NCI-H345 treated with DMSO at 0.1 percent for 48 hours (cell line): ENCODE data around the gene CLCNKA.
"Not testable (repeated sequence)": the region's sequence is repeated elsewhere in the genome, so short reads cannot be mapped to it uniquely, and the experiment has no call there.

Experiments used
- DNase-seq: peaks from one replicate; lab custom pipeline; 2025; ENCODE audit not compliant: unreplicated experiment; lab: John Stamatoyannopoulos, UW

The CLCNKA gene

GRCh38 chr1:16021681-16022080 lies at the start of gene CLCNKA:
Gene CLCNKA, plus strand, starts transcription at chr1:16022036. Its CDS starts 584 bp downstream, at chr1:16022620.
- no peak for DNase-seq

DNA sequence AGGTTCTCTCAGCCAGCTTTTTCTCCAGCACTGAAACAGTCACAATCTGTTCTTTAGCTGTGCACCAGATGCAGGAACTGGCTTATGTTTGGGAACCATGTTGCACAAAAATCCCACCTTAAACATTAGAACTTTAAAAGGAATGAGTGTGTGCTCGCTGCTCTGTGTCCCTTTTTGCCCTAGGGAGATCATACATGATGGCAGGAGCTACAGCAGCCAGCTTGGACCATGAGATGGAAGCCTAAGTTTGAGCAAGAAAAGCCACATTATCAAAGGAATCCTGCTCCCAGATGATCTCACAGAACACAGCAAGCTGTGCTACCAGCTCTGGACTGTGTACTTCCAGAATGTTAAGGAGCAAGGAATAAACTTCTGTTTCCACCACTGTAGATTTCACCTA lies 49.4 kb upstream of the CLCNKA start:
- DNase-seq, result no peak

GRCh38 chr1:15973772-15974171 lies 48.1 kb upstream of the CLCNKA start:
- DNase-seq, result no peak

GRCh38 chr1:15974855-15975254 lies 47.0 kb upstream of the CLCNKA start:
- no peak for DNase-seq

GRCh38 chr1:15975358-15975804 lies 46.5 kb upstream of the CLCNKA start:
- DNase-seq, result peak; percentile 8

- peak; percentile 80 for DNase-seq
Measured at GRCh38 chr1:15975805-15976680, 45.8 kb upstream of the CLCNKA start, which contains the start of gene ZBTB17. Gene ZBTB17, minus strand, starts transcription at chr1:15976101. Its CDS starts 27,606 bp downstream, at chr1:15948495.

GRCh38 chr1:15977947-15978346 lies 43.9 kb upstream of the CLCNKA start:
- not testable (repeated sequence) for DNase-seq

DNA sequence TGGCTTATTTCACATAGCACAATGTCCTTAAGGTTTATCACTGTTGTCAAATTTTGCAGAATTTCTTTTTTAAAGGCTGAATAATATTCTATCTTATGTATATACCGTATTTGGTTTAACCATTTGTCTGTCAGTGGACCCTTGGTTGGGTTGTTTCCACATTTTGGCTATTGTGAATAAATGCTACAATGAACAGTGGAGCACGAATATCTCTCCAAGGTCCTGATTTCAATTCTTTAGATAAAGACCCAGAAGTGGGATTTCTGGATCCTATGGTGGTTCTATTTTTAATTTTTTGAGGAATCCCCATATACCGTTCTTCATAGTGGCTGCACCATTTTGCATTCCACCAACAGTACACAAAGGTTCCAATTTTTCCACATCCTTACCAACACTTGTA lies 40.2 kb upstream of the CLCNKA start:
- DNase-seq, result no peak

DNA sequence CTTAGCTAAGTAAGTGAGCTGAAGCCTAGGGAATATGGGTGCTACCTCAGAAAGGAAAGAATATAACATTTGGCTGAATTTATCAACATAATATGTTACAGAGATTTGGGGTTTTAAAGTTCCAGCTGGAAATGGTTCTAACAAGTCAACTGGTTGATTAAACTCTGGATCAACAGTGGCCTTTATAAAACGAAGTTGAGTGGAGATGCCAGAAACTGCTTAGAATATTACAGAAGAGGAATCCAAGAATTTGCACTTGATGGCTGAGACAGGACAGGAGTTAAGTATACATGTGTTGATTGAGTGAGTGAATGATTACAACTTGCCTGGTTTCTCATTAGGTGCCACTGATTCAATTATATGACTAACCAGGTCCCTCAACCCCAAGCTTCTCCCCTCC lies 38.6 kb upstream of the CLCNKA start:
- no peak for DNase-seq

GRCh38 chr1:15985611-15986297 lies 36.1 kb upstream of the CLCNKA start:
- no peak for DNase-seq

DNA sequence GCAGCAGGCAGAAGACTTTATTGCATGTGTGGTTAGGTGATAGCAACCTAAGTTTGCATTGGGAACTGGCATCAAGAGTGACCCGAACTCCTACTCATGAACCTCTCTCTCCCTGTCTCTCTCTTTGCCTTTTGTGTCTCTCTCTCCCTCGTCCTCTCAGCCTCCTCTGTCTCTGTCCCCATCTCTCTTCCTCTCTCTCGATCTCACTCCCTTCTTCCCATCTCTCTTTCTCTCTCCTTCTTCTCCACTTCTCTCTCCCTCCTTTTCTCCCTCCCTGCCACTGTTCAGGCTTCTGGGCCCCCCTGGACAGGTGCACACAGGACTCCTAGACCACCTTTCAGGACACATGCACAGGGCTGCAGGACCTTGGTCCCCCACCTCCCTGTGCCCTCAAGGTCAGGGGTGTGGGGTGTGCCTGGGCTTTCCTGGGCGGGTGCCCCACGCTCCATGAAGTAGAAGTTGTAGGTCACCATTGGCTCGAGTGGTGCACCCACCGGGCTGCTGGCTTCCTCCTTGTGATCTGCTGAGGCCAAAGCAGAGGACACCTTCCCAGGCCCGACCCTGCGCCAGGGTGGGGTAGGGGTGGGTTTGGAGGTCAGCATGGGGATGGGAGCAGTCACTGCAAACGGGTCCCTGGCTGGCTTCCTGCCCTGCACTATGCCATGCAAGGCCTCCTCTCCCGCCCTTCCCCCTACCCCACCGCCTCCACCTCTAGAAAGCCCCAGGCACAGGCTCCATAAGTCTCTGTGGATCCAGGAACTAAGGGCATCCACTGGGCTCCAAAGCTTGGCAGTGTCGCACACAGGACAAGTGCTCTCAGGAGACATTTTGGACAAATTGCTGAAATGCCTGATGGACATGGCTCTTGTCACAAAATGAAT lies 32.7 kb upstream of the CLCNKA start:
- DNase-seq, result no peak

- DNase-seq, result no peak
Measured at GRCh38 chr1:15989776-15990175, 32.1 kb upstream of the CLCNKA start.

- no peak for DNase-seq
Measured at GRCh38 chr1:15991427-15992186, 30.2 kb upstream of the CLCNKA start.

- no peak for DNase-seq
Measured at GRCh38 chr1:15992187-15992553, 29.7 kb upstream of the CLCNKA start.

- no peak for DNase-seq
Measured at GRCh38 chr1:15992582-15993500, 29.0 kb upstream of the CLCNKA start.

GRCh38 chr1:15993666-15994065 lies 28.2 kb upstream of the CLCNKA start:
- DNase-seq, result no peak

DNA sequence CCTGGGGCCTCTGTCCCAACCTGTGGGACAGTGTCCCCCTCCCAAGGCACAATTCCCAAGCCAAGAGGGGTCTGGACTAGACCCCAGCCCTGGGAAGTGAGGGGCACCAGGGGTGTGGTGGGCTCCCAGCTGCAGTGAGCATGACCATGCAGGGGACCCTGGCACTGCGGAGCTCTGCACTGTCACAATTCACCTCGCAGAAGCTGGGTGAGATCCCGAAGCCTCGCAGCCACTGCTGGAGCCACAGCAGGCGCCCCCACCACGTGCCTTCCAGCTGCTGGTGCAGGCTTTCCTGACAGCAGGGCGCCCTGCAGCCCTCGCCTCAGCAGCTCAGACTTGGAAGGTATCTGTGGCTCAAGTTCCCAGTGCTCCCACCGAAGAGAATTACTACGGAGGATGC lies 27.8 kb upstream of the CLCNKA start:
- no peak for DNase-seq

DNA sequence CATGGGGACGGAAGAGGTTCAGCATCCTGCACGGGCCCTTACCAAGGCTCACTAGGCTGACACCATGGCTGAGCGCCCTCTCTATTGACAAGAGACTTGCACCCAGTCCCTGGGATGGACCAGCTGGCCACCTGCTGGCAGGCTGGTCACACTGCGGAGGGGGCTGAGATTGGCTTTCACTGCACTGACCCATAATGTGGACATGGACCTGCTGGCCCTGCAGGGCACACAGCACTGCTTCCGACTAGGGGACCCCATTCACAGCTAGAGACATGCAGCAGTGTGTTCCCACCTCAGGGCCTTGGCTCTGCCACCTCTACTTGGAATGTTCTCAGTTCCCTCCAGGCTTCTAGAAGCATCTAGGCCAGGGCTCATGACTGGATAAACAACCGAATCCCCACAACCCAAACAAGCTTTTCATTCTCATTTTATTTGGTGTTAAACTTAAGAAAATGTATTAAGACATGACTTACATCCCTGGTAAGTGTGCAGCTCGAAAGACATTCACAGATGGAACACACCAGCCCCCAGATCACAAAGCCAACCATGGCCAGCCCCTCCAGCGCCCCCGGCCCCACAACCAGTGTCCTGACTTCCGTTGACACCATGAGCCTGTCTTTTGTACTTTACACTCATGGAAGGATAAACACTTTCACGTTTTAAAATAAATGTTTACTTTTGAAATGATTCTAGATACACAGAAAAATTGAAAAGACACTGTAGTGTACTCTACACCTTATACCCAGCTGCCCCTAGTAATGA lies 27.1 kb upstream of the CLCNKA start:
- DNase-seq, result no peak
